A549 treated with AZD9567 at 1 μM for 4 hours (cell line): ENCODE data around the gene IQGAP1. TPM values are rescaled to one million over a fixed set of nuclear protein-coding genes. Genes with fewer than 3 reads are reported as not detected.

Experiments used
- total RNA-seq: library from RNA; stranded (reverse); fragments of 200-300 nt; extraction: Qiagen RNA extraction; gene quantifications from 5 replicates; pipeline ENCODE4 v1.2.3, GENCODE V29; 2022; ENCODE audit not compliant: insufficient read depth

The IQGAP1 gene
- 148 to 273 TPM (median 155 TPM) in 5 replicates for total RNA-seq

GRCh38 chr15:90387534-90388461 lies at the start of gene IQGAP1:
Gene IQGAP1, plus strand, starts transcription at chr15:90388242. Its CDS starts 100 bp downstream, at chr15:90388342.

GRCh38 chr15:90352107-90352893 lies 35.7 kb upstream of the IQGAP1 start, which contains the start of gene ZNF774:
Gene ZNF774, plus strand, starts transcription at chr15:90352284. Its CDS starts 2,377 bp downstream, at chr15:90354661.

DNA sequence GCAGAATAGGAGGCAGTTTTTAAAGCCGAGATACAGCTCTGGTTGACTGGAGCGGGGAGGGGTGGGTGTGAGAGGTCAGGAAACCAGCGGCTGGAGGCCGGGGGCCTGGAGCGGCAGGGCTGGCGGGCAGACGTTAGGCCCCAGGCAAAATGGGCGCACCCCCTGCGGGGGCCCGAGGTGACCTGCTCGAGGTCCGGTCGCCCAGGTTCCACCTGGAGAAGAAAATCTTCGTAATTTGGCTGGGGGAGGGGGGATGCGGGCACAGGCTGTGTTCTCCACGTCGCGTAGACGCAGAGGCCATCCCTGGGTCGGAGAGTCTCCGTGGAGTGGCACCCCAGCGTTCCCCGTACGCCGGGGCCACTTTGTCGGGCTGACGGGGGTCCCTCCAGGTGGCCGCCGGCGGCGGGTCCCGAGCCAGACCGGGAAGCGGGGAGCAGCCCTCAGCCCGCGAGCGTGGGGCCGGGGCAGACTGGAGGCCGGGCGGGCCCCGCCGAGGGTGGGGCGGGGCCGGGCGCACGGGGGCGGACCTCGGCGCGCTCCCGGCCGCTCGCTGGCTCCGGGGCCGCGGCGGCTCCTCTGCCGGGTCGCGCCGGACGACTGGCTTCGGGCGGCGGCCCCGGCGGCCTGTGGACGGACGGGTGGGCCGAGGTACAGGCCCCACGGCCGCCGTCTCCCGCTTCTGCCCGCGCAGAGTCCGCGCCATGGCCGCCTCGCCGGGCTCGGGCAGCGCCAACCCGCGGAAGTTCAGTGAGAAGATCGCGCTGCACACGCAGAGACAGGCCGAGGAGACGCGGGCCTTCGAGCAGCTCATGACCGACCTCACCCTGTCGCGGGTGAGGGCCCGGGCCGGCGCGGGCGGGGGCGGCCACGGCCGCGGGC lies 141.6 kb downstream of the IQGAP1 start, which contains the start of gene CRTC3:
Gene CRTC3, plus strand, starts transcription at position 553 of the 879 bp plus-strand sequence. Its CDS starts 149 bp downstream, at position 702.

Other genes with a start within 250 kb of the IQGAP1 start
- 60.7 to 85.0 TPM (median 82.2 TPM) in 5 replicates for gene SEMA4B, start 186.9 kb upstream of the IQGAP1 start, total RNA-seq
- gene CIB1, start 154.3 kb upstream of the IQGAP1 start, total RNA-seq: 179 to 231 TPM (median 224 TPM) in 5 replicates
- 3.1 to 5.1 TPM (median 4.6 TPM) in 5 replicates for gene GDPGP1, start 154.0 kb upstream of the IQGAP1 start, total RNA-seq
- gene TTLL13, start 138.7 kb upstream of the IQGAP1 start, total RNA-seq: 0.10 to 0.26 TPM (median 0.15 TPM) in 4 of 5 replicates, not detected in the other
- 109 to 116 TPM (median 110 TPM) in 5 replicates for gene NGRN, start 122.6 kb upstream of the IQGAP1 start, total RNA-seq
- gene ZNF774, start 36.0 kb upstream of the IQGAP1 start, total RNA-seq: 0.56 to 1.5 TPM (median 1.3 TPM) in 5 replicates
- 22.3 to 25.1 TPM (median 24.9 TPM) in 5 replicates for gene CRTC3, start 141.7 kb downstream of the IQGAP1 start, total RNA-seq